HepG2 (cell line): ENCODE measurements around the gene FOXA1. TPM values are rescaled to one million over a fixed set of nuclear protein-coding genes. Genes with fewer than 3 reads are reported as not detected.

ENCODE experiments used
- EED ChIP-seq: sonication (generic); formaldehyde crosslinking; IDR thresholded peaks from 2 replicates; pipeline ENCODE4 v1.5.0; 2020; ENCODE audit warnings: mild to moderate bottlenecking, missing genetic modification reagents
- IKZF4 ChIP-seq: sonication (generic); formaldehyde crosslinking; IDR thresholded peaks from 2 replicates; pipeline ENCODE4 v1.5.1; 2020; ENCODE audit warnings: borderline replicate concordance, mild to moderate bottlenecking, low read depth, missing genetic modification reagents; ENCODE audit errors: not compliant biosample characterization
- IRF2 ChIP-seq: IDR thresholded peaks from 2 replicates; pipeline ENCODE4 v1.6.1; 2018; ENCODE audit warnings: missing genetic modification reagents, missing compliant biosample characterization
- KDM5A ChIP-seq: fragments of 200-600 bp; sonication (generic); IDR thresholded peaks from 2 replicates; pipeline ENCODE4 v1.7.0; 2018; ENCODE audit warnings: antibody characterized with exemption, mild to moderate bottlenecking, low read length, borderline replicate concordance
- POLR2A ChIP-seq, 2 experiments: IDR thresholded peaks; 2 replicates each; pipeline ENCODE4 v1.6.1; 2011; ENCODE audit warnings: low read depth in 2 of 2, low read length in 2 of 2, mild to moderate bottlenecking in 1 of 2, moderate library complexity in 1 of 2; ENCODE audit not compliant: insufficient read depth in 1 of 2
- POLR2AphosphoS2 ChIP-seq: IDR thresholded peaks from 2 replicates; pipeline ENCODE4 v1.6.1; 2011; ENCODE audit warnings: low read depth, low read length, improper control_type of control experiment
- POLR2G ChIP-seq: fragments of 200-400 bp; formaldehyde crosslinking; IDR thresholded peaks from 2 replicates; pipeline ENCODE4 v1.6.1; 2018; ENCODE audit warnings: mild to moderate bottlenecking, low read depth, low read length, moderate library complexity
- TAF15 ChIP-seq: fragments of 200-400 bp; formaldehyde crosslinking; IDR thresholded peaks from one replicate; pipeline ENCODE4 v1.6.1; 2018; ENCODE audit warnings: mild to moderate bottlenecking, low read depth, low read length; ENCODE audit not compliant: poor library complexity, severe bottlenecking
- YEATS2 ChIP-seq: sonication (generic); formaldehyde crosslinking; IDR thresholded peaks from 2 replicates; pipeline ENCODE4 v1.4.0; 2020; ENCODE audit warnings: missing genetic modification reagents, borderline replicate concordance
- ZBTB44 ChIP-seq: sonication (generic); formaldehyde crosslinking; IDR thresholded peaks from 2 replicates; pipeline ENCODE4 v1.4.0; 2020; ENCODE audit warnings: missing genetic modification reagents
- ZNF224 ChIP-seq: sonication (generic); formaldehyde crosslinking; IDR thresholded peaks from 2 replicates; pipeline ENCODE4 v1.5.0; 2020; ENCODE audit warnings: mild to moderate bottlenecking, missing genetic modification reagents
- ZNF326 ChIP-seq: sonication (generic); formaldehyde crosslinking; IDR thresholded peaks from 2 replicates; pipeline ENCODE4 v1.4.0; 2020; ENCODE audit warnings: missing genetic modification reagents, borderline replicate concordance
- ZNF34 ChIP-seq: sonication (generic); formaldehyde crosslinking; IDR thresholded peaks from 2 replicates; pipeline ENCODE4 v1.4.0; 2020; ENCODE audit warnings: mild to moderate bottlenecking, missing genetic modification reagents, borderline replicate concordance
- ZNF709 ChIP-seq: sonication (generic); formaldehyde crosslinking; IDR thresholded peaks from 2 replicates; pipeline ENCODE4 v1.5.0; 2020; ENCODE audit warnings: mild to moderate bottlenecking, missing genetic modification reagents
- ZNF766 ChIP-seq: sonication (generic); formaldehyde crosslinking; IDR thresholded peaks from 2 replicates; pipeline ENCODE4 v1.5.0; 2020; ENCODE audit warnings: missing genetic modification reagents, borderline replicate concordance
- ZSCAN31 ChIP-seq: sonication (generic); formaldehyde crosslinking; IDR thresholded peaks from 2 replicates; pipeline ENCODE4 v1.5.0; 2020; ENCODE audit warnings: low read depth, mild to moderate bottlenecking, missing genetic modification reagents
- polyA plus RNA-seq, 8 experiments: library from polyadenylated mRNA; depleted of rRNA in 3 of 8; stranded (reverse) in 7 of 8; unstranded in 1 of 8; fragments of >200 nt; fragmentation: Illumina TruSeq in 4 of 8; extraction: Trizol in 4 of 8; gene quantifications; 2 replicates each; pipeline versions ENCODE4 v1.2.1 to v1.2.3, GENCODE V29; 2011 to 2016; ENCODE audit warnings: low read depth in 4 of 8, missing spikeins in 1 of 8, mixed read lengths in 1 of 8; ENCODE audit not compliant: insufficient read depth in 1 of 8
- total RNA-seq, 5 experiments: library from RNA; depleted of rRNA; stranded (reverse); fragments of >200 nt; fragmentation: Illumina TruSeq; extraction: Trizol; gene quantifications; 2 replicates each; pipeline ENCODE4 v1.2.3, GENCODE V29; 2016; ENCODE audit warnings: low read depth in 1 of 5
- TF ChIP-seq, protein P1 (sequence below): sonication (generic); formaldehyde crosslinking; IDR thresholded peaks from 2 replicates; pipeline ENCODE4; 2020; ENCODE audit warnings: missing genetic modification reagents, mild to moderate bottlenecking, borderline replicate concordance
- TF ChIP-seq, protein P2 (sequence below): sonication (generic); formaldehyde crosslinking; IDR thresholded peaks from 2 replicates; pipeline ENCODE4 v1.5.1; 2020; ENCODE audit warnings: missing genetic modification reagents, mild to moderate bottlenecking, borderline replicate concordance
- TF ChIP-seq, protein P3 (sequence below): sonication (generic); formaldehyde crosslinking; conservative IDR thresholded peaks from 2 replicates; pipeline ENCODE4 v1.4.0; 2020; ENCODE audit warnings: missing genetic modification reagents

FOXA1 gene
- total and polyA plus RNA-seq, 2 of the 13 experiments (the other 11 are each of a cell fraction or from before 2014, with no cell fraction given) = 43.4 to 58.6 TPM

- TF ChIP-seq ZBTB44 = 0 out of 2 replicates have a peak, but pooled peaks have one; percentile 69
- TF ChIP-seq POLR2G = peak; percentile 72
- no peak for TF ChIP-seq IKZF4 (CRISPR knock-in tag)
- peak in 1 of 2 experiments; percentile 41; a peak in 2 of 4 replicates for TF ChIP-seq POLR2A (IDR thresholded peaks at IDR 0.05; ENCODE audit: insufficient read depth in 1 of 2, low read depth in 2 of 2, low read length in 2 of 2)
- no peak for TF ChIP-seq POLR2AphosphoS2
- no peak for TF ChIP-seq ZNF34
- peak; percentile 75; the same call in 1 of the 2 replicates for TF ChIP-seq ZNF766 (CRISPR knock-in tag)
- peak; percentile 76; the same call in 1 of the 2 replicates for TF ChIP-seq ZSCAN31
- TF ChIP-seq EED (CRISPR knock-in tag) = 0 out of 2 replicates have a peak, but pooled peaks have one; percentile 31
- no peak for TF ChIP-seq ZNF326 (CRISPR knock-in tag)
- TF ChIP-seq, protein P1, sequence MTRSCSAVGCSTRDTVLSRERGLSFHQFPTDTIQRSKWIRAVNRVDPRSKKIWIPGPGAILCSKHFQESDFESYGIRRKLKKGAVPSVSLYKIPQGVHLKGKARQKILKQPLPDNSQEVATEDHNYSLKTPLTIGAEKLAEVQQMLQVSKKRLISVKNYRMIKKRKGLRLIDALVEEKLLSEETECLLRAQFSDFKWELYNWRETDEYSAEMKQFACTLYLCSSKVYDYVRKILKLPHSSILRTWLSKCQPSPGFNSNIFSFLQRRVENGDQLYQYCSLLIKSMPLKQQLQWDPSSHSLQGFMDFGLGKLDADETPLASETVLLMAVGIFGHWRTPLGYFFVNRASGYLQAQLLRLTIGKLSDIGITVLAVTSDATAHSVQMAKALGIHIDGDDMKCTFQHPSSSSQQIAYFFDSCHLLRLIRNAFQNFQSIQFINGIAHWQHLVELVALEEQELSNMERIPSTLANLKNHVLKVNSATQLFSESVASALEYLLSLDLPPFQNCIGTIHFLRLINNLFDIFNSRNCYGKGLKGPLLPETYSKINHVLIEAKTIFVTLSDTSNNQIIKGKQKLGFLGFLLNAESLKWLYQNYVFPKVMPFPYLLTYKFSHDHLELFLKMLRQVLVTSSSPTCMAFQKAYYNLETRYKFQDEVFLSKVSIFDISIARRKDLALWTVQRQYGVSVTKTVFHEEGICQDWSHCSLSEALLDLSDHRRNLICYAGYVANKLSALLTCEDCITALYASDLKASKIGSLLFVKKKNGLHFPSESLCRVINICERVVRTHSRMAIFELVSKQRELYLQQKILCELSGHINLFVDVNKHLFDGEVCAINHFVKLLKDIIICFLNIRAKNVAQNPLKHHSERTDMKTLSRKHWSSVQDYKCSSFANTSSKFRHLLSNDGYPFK (CRISPR knock-in tag) = no peak; the same call in 1 of the 2 replicates
- peak; percentile 29; the same call in 1 of the 2 replicates for TF ChIP-seq ZNF709 (CRISPR knock-in tag)
- TF ChIP-seq ZNF224 (CRISPR knock-in tag) = no peak
- TF ChIP-seq KDM5A = no peak
- TF ChIP-seq, protein P2, sequence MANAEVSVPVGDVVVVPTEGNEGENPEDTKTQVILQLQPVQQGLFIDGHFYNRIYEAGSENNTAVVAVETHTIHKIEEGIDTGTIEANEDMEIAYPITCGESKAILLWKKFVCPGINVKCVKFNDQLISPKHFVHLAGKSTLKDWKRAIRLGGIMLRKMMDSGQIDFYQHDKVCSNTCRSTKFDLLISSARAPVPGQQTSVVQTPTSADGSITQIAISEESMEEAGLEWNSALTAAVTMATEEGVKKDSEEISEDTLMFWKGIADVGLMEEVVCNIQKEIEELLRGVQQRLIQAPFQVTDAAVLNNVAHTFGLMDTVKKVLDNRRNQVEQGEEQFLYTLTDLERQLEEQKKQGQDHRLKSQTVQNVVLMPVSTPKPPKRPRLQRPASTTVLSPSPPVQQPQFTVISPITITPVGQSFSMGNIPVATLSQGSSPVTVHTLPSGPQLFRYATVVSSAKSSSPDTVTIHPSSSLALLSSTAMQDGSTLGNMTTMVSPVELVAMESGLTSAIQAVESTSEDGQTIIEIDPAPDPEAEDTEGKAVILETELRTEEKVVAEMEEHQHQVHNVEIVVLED (CRISPR knock-in tag) = no peak
- peak; percentile 48 for TF ChIP-seq TAF15
- TF ChIP-seq, protein P3, sequence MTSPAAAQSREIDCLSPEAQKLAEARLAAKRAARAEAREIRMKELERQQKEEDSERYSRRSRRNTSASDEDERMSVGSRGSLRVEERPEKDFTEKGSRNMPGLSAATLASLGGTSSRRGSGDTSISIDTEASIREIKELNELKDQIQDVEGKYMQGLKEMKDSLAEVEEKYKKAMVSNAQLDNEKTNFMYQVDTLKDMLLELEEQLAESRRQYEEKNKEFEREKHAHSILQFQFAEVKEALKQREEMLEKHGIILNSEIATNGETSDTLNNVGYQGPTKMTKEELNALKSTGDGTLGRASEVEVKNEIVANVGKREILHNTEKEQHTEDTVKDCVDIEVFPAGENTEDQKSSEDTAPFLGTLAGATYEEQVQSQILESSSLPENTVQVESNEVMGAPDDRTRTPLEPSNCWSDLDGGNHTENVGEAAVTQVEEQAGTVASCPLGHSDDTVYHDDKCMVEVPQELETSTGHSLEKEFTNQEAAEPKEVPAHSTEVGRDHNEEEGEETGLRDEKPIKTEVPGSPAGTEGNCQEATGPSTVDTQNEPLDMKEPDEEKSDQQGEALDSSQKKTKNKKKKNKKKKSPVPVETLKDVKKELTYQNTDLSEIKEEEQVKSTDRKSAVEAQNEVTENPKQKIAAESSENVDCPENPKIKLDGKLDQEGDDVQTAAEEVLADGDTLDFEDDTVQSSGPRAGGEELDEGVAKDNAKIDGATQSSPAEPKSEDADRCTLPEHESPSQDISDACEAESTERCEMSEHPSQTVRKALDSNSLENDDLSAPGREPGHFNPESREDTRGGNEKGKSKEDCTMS (CRISPR knock-in tag) = no peak
- peak; percentile 46; the same call in 1 of the 2 replicates for TF ChIP-seq IRF2 (CRISPR knock-in tag)
- no peak for TF ChIP-seq YEATS2 (CRISPR knock-in tag)
These were observed 11.5 kb downstream of the FOXA1 start (continued) for GRCh38 chr14:37583358-37584210.
